NB4 (cell line): ENCODE data around the gene OR4N5.

Experiments
- CTCF ChIP-seq: IDR thresholded peaks from one replicate; pipeline ENCODE4 v1.5.1; 2012; ENCODE audit warnings: low read depth, low read length
- POLR2A ChIP-seq: IDR thresholded peaks from 2 replicates; pipeline ENCODE4 v1.6.1; 2011; ENCODE audit warnings: mild to moderate bottlenecking; ENCODE audit not compliant: insufficient read length; ENCODE audit errors: extremely low read depth
- TF ChIP-seq, protein P1 (sequence below): IDR thresholded peaks from 2 replicates; pipeline ENCODE4 v1.6.1; 2011; ENCODE audit warnings: low read depth, low read length

GRCh38 chr14:20116748-20117147 is 21.9 kb upstream of the OR4N5 start:
- no peak for TF ChIP-seq CTCF
- no peak for TF ChIP-seq POLR2A
- TF ChIP-seq, protein P1, sequence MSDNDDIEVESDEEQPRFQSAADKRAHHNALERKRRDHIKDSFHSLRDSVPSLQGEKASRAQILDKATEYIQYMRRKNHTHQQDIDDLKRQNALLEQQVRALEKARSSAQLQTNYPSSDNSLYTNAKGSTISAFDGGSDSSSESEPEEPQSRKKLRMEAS, result no peak
